Tibial nerve (tissue), 4 donors: ENCODE measurements around the gene TMEM271. TPM values are rescaled to one million over a fixed set of nuclear protein-coding genes. Genes with fewer than 3 reads are reported as not detected.
"Not testable (repeated sequence)": the region's sequence is repeated elsewhere in the genome, so short reads cannot be mapped to it uniquely, and the experiment has no call there.

ENCODE experiments used
- DNase-seq, 2 donors: peaks; one replicate each; pipeline ENCODE4 v3.0.0-alpha.2; 2019; ENCODE audit warnings: low spot score in 2 of 2
- H3K27ac ChIP-seq, 4 donors: fragments of 200-600 bp; sonication (generic) in 3 of 4; one replicate each; pipeline ENCODE4 v1.5.1; 2017 to 2019; ENCODE audit warnings: mild to moderate bottlenecking in 1 of 4
- H3K27me3 ChIP-seq, 2 donors: fragments of 200-600 bp; sonication (generic) in 1 of 2; one replicate each; pipeline versions ENCODE4 v1.5.1 to v1.6.0; 2017 to 2019
- H3K36me3 ChIP-seq, 3 donors: fragments of 200-600 bp; sonication (generic); one replicate each; pipeline ENCODE4 v1.5.1; 2018 to 2019
- H3K4me1 ChIP-seq, 4 donors: fragments of 200-600 bp; sonication (generic) in 3 of 4; one replicate each; pipeline ENCODE4 v1.5.1; 2017 to 2019
- H3K4me3 ChIP-seq, 4 donors: fragments of 200-600 bp; sonication (generic) in 3 of 4; one replicate each; pipeline ENCODE4 v1.5.1; 2017 to 2019; ENCODE audit warnings: mild to moderate bottlenecking in 1 of 4, moderate library complexity in 1 of 4
- H3K9me3 ChIP-seq, 4 donors: fragments of 200-600 bp; sonication (generic) in 3 of 4; one replicate each; pipeline ENCODE4 v1.5.1; 2017 to 2019
- EP300 ChIP-seq, 2 donors: sonication (generic); formaldehyde crosslinking; IDR thresholded peaks; one replicate each; pipeline ENCODE4 v1.6.1; 2017; ENCODE audit warnings: antibody characterized with exemption in 2 of 2, mild to moderate bottlenecking in 1 of 2
- POLR2A ChIP-seq, 2 donors: fragments of 450-650 bp; IDR thresholded peaks; one replicate each; pipeline ENCODE4 v1.6.1; 2017; ENCODE audit warnings: antibody characterized with exemption in 2 of 2, mild to moderate bottlenecking in 2 of 2, moderate library complexity in 2 of 2
- WGBS, 2 donors: methylation state at CpG; one replicate each; pipeline ENCODE4 v1.1.5; 2018; 5-methylcytosine and 5-hydroxymethylcytosine counted together
- total RNA-seq, 4 donors: library from RNA; depleted of rRNA; stranded (reverse); fragments of >200 nt; gene quantifications; one replicate each; pipeline ENCODE4 v1.1.0, GENCODE V29; 2016
- TF ChIP-seq, protein P1 (sequence below), 5 experiments: fragments of 200-600 bp in 3 of 5; fragments of 450-650 bp in 2 of 5; sonication (generic) in 3 of 5; IDR thresholded peaks; one replicate each; pipeline ENCODE4 v1.5.1; 2016 to 2019; ENCODE audit warnings: antibody characterized with exemption in 5 of 5, mild to moderate bottlenecking in 3 of 5, moderate library complexity in 2 of 5

The TMEM271 gene
- total RNA-seq, 4 donors from 2014 or later = not detected

DNA sequence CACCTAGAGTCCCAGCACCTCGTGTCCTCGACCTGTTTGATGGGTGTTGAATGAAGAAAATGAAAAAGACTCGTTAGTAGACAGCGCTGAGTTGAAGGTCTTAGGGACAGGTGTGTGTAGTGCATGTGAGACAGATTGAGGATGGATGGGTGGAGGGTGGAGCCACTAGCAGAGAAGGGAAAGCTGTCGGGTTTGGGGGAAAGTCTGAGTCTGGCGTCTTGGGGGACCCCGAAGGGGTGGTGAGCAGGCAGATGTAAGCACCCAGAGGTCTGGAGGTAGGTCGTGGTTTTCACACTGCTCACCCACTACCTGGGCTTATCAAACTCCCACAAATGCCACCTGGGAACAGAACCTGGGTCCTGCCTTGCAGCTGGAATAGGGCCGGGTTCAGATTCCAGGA is 16.0 kb downstream of the TMEM271 start:
- TF ChIP-seq, protein P1, sequence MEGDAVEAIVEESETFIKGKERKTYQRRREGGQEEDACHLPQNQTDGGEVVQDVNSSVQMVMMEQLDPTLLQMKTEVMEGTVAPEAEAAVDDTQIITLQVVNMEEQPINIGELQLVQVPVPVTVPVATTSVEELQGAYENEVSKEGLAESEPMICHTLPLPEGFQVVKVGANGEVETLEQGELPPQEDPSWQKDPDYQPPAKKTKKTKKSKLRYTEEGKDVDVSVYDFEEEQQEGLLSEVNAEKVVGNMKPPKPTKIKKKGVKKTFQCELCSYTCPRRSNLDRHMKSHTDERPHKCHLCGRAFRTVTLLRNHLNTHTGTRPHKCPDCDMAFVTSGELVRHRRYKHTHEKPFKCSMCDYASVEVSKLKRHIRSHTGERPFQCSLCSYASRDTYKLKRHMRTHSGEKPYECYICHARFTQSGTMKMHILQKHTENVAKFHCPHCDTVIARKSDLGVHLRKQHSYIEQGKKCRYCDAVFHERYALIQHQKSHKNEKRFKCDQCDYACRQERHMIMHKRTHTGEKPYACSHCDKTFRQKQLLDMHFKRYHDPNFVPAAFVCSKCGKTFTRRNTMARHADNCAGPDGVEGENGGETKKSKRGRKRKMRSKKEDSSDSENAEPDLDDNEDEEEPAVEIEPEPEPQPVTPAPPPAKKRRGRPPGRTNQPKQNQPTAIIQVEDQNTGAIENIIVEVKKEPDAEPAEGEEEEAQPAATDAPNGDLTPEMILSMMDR (IDR thresholded peaks at IDR 0.05) = no peak
- TF ChIP-seq EP300 (IDR thresholded peaks at IDR 0.05) = no peak
- no peak for TF ChIP-seq POLR2A (IDR thresholded peaks at IDR 0.05)
- WGBS, 2 donors = 79 to 81% methylated on average over 9 of the region's 9 CpGs
- no peak overlapping the region for H3K27ac ChIP-seq
- no peak overlapping the region for H3K4me3 ChIP-seq
- H3K27me3 ChIP-seq = no peaks in the 10 kb centered on the region
- no peak for DNase-seq
- no peaks in the 10 kb centered on the region for H3K4me1 ChIP-seq
- H3K36me3 ChIP-seq = no peaks in the 10 kb centered on the region
- H3K9me3 ChIP-seq = peaks cover 0 to 11% (median 0%) of the 10 kb centered on the region in 4 donors

DNA sequence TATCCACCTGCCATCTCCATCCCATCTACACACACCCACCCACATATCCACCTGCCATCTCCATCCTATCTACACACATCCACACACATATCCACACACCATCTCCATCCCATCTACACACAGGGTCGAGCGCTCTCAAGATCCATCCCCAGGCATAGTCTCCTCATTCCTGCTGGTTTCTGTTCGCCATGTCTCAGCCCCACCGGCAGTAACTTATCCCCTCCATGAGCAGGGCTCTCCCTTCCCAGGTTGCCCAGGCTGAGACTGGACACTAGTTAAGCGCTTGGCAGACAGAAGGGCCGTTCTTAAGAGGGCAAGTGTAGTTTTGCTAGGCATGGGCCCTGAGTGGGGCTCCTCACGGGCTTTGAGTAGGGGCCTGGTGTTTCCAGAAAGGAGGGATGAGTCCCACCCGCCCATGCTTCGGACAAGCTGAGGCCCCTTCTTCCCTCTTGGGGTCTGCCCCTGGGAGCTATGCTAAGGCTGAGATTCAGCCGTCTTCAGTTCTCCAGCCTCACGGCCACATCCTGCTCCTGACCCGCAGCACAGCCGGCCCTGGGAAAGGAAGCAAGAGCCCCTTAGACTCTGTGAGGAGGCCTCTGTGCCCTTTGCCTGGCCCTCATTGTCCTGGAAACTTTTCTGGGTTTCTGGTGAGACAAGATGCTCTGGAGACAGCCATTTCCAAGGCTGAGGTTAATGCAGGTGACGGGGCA is 20.4 kb downstream of the TMEM271 start:
- Histone ChIP-seq H3K9me3 (peaks cover 0 to 8% (median 0%) of the 10 kb centered on the region in 4 donors), H3K36me3 (no peaks in the 10 kb centered on the region), H3K27ac (no peak overlapping the region), H3K27me3 (no peaks in the 10 kb centered on the region), H3K4me3 (no peak overlapping the region), H3K4me1 (no peaks in the 10 kb centered on the region)
- TF ChIP-seq POLR2A (IDR thresholded peaks at IDR 0.05) (no peak), EP300 (IDR thresholded peaks at IDR 0.05) (no peak)
- TF ChIP-seq, protein P1 (IDR thresholded peaks at IDR 0.05) = no peak
- 83 to 89% methylated on average over 14 of the region's 14 CpGs for WGBS, 2 donors
- no peak for DNase-seq

DNA sequence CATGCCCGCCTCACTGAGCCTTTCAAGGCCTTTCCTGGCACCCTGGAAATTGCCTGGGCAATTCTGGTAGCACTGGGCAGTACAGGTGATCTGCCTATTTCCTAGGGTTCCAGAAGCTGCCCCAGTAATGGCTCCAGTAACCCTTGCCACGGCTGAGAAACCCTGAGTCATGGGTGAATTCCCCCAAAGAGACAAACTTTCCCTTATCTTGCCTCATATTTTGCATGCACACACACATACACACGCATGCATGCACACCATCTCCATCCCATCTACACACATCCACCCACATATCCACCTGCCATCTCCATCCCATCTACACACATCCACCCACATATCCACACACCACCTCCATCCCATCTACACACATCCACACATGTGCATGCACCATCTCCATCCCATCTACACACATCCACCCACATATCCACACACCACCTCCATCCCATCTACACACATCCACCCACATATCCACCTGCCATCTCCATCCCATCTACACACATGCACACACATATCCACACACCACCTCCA is 21.2 kb downstream of the TMEM271 start:
- not testable (repeated sequence) for H3K9me3 ChIP-seq, H3K36me3 ChIP-seq, H3K4me3 ChIP-seq, H3K27ac ChIP-seq, DNase-seq, H3K27me3 ChIP-seq, H3K4me1 ChIP-seq
- WGBS, 2 donors = 68 to 77% methylated on average over 3 of the region's 3 CpGs

DNA sequence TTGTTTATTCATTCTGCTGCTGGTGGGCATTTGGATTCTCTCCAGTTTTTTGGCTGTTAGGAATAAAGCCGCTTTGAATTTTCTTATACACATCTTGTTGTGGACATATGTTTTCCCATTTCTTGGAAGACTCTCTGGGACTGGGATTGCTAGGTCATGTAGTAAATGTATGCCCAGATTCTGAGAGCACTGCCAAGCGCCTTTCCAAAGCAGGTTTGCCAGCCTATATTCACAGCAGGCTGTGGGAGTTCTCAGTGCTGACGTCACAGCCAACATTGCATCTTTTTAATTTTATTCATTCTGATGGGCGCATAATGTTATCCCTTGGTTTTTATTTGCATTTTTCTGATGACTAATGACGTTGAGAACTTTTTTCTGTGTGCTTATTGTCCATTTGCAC is 24.1 kb downstream of the TMEM271 start:
- TF ChIP-seq EP300 (IDR thresholded peaks at IDR 0.05) (no peak), POLR2A (IDR thresholded peaks at IDR 0.05) (no peak)
- 76 to 77% methylated on average over 5 of the region's 5 CpGs for WGBS, 2 donors

DNA sequence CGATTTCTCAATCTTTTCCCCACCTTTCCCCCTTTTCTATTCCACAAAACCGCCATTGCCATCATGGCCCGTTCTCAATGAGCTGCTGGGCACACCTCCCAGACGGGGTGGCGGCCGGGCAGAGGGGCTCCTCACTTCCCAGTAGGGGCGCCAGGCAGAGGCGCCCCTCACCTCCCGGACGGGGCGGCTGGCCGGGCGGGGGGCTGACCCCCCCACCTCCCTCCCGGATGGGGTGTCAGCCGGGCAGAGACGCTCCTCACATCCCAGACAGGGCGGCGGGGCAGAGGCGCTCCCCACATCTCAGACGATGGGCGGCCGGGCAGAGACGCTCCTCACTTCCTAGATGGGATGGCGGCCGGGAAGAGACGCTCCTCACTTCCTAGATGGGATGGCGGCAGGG is 25.8 kb downstream of the TMEM271 start:
- DNase-seq, H3K9me3 ChIP-seq, H3K27me3 ChIP-seq, H3K4me1 ChIP-seq, H3K4me3 ChIP-seq, H3K27ac ChIP-seq, H3K36me3 ChIP-seq: not testable (repeated sequence)
- WGBS, 2 donors = 94 to 99% methylated on average over 16 to 26 of the region's 27 CpGs

More for the DNA sequence above, 24.1 kb downstream of the TMEM271 start:
- H3K27ac ChIP-seq = no peak overlapping the region
- H3K36me3 ChIP-seq = no peaks in the 10 kb centered on the region
- no peaks in the 10 kb centered on the region for H3K9me3 ChIP-seq
- H3K4me1 ChIP-seq = no peaks in the 10 kb centered on the region
- no peak overlapping the region for H3K4me3 ChIP-seq
- no peak for DNase-seq
- H3K27me3 ChIP-seq = no peaks in the 10 kb centered on the region

DNA sequence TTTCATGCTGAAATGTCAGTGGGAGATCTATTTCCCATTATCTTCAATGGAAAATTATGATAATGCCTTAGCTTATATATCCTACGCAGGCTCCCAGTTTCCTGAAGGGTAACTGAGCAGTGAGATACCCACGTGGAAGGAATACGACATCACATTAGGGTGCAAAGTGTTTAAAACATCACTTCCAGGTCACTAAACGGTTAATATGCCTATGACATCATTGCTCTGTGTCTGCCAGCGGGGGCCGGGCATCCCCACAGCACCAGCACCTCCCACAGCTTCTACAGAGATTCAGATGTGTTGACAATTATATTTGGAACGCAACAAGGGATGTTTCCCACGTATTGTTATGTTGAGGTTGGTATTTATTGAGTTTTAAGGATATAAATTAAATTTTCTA is 27.1 kb downstream of the TMEM271 start:
- no peak overlapping the region for H3K4me3 ChIP-seq
- no peak for DNase-seq
- H3K9me3 ChIP-seq = no peaks in the 10 kb centered on the region
- H3K36me3 ChIP-seq = no peaks in the 10 kb centered on the region
- H3K4me1 ChIP-seq = no peaks in the 10 kb centered on the region
- TF ChIP-seq, protein P1 (IDR thresholded peaks at IDR 0.05) = no peak
- TF ChIP-seq EP300 (IDR thresholded peaks at IDR 0.05) (no peak), POLR2A (IDR thresholded peaks at IDR 0.05) (no peak)
- WGBS, 2 donors = 23 to 27% methylated on average over 8 of the region's 8 CpGs
- no peaks in the 10 kb centered on the region for H3K27me3 ChIP-seq
- H3K27ac ChIP-seq = no peak overlapping the region
